Thyroid gland (tissue), 4 donors: ENCODE measurements around the gene KRTAP10-3.

ENCODE experiments used
- POLR2A ChIP-seq, 2 donors: fragments of 450-650 bp; IDR thresholded peaks; one replicate each; pipeline ENCODE4 v1.6.1; 2017; ENCODE audit warnings: antibody characterized with exemption in 2 of 2, mild to moderate bottlenecking in 2 of 2, moderate library complexity in 1 of 2
- TF ChIP-seq, protein P1 (sequence below), 6 experiments: fragments of 200-600 bp in 3 of 6; fragments of 450-650 bp in 3 of 6; sonication (generic) in 3 of 6; IDR thresholded peaks; one replicate each; pipeline ENCODE4 v1.5.1; 2016 to 2019; ENCODE audit warnings: antibody characterized with exemption in 6 of 6, mild to moderate bottlenecking in 2 of 6, inconsistent platforms in 1 of 6, moderate library complexity in 1 of 6

DNA sequence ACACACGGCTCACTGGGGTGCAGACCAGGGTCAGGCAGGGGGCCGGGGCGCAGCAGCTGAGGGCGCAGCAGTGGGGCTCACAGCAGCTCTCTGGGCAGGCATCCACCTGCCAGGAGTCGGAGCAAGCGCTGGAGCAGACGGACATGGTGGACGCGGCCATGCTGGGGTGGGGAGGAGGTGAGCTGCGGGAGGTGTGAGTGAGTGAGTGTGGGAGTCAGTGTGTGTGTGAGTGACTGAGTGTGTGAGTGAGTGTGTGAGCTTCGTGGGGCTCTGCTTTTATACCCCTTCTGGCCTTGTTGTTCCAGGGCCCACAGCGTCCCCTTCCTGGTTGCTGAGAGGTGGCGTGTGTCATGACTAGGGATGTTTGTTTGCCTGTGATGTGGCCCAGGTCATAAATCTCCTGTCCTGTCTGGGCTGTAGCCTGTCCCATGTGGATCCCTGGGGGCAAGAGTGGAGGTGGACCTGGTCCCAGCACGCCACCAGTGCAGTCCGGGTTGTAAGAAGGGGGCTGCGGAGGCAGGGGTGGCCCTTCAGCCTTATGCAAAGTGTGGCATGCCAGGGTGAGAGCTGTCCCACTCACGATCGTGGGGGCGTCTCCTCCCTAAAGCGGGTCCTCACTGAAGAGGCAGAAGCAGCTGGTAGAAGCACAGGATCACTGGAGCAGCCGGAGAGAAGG lies 18.5 kb downstream of the KRTAP10-3 start, which contains the start of gene KRTAP10-1:
- TF ChIP-seq, protein P1, sequence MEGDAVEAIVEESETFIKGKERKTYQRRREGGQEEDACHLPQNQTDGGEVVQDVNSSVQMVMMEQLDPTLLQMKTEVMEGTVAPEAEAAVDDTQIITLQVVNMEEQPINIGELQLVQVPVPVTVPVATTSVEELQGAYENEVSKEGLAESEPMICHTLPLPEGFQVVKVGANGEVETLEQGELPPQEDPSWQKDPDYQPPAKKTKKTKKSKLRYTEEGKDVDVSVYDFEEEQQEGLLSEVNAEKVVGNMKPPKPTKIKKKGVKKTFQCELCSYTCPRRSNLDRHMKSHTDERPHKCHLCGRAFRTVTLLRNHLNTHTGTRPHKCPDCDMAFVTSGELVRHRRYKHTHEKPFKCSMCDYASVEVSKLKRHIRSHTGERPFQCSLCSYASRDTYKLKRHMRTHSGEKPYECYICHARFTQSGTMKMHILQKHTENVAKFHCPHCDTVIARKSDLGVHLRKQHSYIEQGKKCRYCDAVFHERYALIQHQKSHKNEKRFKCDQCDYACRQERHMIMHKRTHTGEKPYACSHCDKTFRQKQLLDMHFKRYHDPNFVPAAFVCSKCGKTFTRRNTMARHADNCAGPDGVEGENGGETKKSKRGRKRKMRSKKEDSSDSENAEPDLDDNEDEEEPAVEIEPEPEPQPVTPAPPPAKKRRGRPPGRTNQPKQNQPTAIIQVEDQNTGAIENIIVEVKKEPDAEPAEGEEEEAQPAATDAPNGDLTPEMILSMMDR (IDR thresholded peaks at IDR 0.05) = no peak
- TF ChIP-seq POLR2A (IDR thresholded peaks at IDR 0.05) = no peak
